ENCODE results near the gene PLEKHG4.
A peak's percentile ranks its signal among the peaks of the same experiment; 100 is the strongest.

Gene PLEKHG4

DNA sequence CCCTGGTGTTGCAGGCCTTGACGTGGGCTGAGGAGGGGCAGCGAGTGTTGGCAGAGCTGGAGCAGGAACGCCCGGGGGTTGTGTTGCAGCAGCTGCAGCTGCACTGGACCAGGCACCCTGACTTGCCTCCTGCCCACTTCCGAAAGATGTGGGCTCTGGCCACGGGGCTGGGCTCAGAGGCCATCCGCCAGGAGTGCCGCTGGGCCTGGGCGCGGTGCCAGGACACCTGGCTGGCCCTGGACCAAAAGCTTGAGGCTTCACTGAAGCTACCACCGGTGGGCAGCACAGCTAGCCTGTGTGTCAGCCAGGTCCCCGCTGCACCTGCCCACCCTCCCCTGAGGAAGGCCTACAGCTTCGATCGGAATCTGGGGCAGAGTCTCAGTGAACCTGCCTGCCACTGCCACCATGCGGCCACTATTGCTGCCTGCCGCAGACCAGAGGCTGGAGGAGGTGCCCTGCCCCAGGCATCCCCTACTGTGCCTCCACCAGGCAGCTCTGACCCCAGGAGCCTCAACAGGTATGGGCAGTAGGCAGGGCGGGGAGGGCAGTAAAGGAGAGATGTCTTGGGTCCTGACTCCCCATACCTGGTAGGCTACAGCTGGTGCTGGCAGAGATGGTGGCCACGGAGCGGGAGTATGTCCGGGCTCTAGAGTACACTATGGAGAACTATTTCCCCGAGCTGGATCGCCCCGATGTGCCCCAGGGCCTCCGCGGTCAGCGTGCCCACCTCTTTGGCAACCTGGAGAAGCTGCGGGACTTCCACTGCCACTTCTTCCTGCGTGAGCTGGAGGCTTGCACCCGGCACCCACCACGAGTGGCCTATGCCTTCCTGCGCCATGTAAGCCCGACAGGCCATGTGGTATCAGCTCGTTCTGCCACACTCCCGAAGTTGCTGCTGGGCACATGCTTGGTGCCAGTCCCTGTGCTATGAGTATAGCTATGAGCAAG is 5.6 kb downstream of the PLEKHG4 start:
- DNase-seq (ENCODE audit: low spot score): peak; percentile 74

DNA sequence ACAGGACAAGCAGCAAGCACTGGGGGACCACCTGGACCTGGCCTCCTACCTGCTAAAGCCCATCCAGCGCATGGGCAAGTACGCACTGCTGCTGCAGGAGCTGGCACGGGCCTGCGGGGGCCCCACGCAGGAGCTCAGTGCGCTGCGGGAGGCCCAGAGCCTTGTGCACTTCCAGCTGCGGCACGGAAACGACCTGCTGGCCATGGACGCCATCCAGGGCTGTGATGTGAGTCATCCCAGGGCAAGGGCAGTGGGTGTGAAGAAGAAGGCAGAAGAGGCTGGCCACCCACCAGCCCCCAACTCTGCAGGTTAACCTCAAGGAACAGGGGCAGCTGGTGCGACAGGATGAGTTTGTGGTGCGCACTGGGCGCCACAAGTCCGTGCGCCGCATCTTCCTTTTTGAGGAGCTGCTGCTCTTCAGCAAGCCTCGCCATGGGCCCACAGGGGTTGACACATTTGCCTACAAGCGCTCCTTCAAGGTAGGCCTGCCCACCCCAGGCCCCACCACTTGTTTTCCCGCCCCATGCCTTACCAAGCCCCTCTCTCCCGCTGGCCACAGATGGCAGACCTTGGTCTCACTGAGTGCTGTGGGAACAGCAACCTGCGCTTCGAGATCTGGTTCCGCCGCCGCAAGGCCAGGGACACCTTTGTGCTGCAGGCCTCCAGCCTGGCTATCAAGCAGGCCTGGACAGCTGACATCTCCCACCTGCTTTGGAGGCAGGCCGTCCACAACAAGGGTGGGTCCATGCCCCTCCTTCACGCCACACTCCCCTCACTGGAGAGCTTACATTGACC is 7.3 kb downstream of the PLEKHG4 start:
- no peak for DNase-seq (ENCODE audit: low spot score)

- DNase-seq (ENCODE audit: low spot score): no peak
Observed at GRCh38 chr16:67287960-67288359, 8.6 kb downstream of the PLEKHG4 start.

GRCh38 chr16:67291461-67291860 is 12.1 kb downstream of the PLEKHG4 start:
- DNase-seq (ENCODE audit: low spot score): no peak

- no peak for DNase-seq (ENCODE audit: low spot score)
Observed at GRCh38 chr16:67294171-67294757, 14.9 kb downstream of the PLEKHG4 start.

DNA sequence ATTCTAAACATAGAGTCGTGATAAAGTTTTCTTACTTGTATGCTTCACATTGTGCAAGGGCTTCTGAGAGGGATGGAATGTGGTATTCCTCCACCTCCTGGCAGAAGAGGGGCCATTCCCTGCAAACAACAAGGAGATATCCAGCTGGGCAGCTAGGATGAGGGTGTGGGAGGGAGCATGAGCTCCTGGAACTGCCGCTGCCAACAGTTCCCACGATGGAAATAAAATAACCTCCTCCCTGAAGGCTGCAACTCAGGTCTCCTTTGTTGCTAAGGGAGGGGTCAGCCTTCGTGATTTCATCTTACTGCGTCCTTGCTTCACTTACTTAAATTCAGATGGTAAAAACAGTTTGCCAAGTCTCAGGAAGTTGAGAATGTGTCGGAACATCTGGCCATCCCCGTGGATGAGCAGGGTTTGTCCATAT is 15.6 kb downstream of the PLEKHG4 start:
- DNase-seq (ENCODE audit: low spot score): no peak

GRCh38 chr16:67296420-67296819 is 17.1 kb downstream of the PLEKHG4 start:
- peak; percentile 90 for DNase-seq (ENCODE audit: low spot score)

DNA sequence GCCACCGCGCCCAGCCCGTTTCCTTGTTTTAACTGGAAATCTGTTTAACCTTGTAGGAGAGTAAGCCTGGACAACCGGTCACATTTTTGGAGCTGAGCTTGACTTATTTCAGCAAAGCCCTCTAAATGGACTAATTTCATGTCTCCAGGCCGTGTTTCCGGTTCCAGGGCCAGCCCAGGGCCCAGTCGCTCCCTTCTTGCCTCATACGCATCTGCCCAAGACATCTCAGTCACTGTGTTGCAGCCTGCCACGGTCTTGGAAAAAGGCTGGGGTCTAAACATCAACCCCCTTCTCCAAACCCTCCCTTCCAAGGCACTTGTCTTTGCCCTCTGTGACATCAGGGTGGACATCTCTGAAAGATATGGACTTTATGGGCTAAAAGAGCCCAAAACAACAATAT is 18.9 kb downstream of the PLEKHG4 start:
- no peak for DNase-seq (ENCODE audit: low spot score)

DNA sequence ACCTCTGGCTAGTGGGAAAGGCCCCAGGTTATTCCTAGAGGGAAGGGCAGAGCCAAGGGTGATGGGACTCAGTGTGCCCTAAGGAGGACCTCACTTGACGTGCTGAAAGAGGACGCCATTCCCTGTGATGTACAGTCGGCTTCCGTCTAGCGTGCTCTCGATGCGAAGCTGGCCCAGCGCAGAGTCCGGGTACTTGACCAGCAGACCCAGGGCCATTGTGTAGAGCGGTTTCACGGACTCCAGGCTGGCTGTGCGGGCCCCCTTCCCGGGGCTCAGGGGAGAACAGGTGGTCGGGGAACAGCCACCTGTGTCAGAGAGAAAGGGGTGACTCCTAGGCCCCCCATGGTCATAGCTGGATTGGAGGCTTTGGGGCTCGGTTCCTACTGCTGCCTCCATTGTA is 19.9 kb downstream of the PLEKHG4 start:
- DNase-seq (ENCODE audit: low spot score): no peak

DNA sequence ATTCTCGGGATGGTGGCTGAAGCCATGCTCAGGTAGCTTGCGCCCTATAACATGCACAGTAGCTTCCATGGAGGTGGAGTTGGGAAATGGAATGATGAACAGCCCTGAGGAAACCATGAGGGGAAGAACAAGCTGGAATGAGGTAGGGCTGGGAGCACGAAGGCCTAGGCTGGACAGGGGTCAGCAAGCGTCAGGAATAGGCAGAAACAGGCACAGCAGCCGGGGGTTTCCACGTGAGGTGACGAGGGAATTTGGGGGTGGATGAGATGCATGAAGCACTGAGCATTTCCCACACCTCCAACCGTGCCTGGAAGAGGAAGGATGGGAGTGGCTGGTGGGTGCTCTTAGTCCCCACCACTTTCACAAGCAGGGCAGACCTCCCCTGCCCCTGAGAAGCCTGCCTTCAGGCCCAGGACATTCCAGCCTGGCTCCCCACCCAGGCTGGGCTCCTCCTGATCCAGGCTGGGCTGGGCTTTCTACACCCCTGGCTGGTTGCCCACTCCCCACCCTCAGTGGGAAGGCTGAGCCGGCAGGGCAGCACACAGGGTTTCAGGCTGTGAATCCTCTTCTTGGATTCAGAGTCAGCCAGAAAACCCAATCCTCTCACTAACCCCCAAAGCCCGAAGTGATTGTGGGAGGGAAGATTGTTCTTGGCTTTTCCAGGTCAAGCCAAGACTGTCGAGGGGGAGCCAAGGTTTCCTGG is 21.9 kb downstream of the PLEKHG4 start:
- no peak for DNase-seq (ENCODE audit: low spot score)

DNA sequence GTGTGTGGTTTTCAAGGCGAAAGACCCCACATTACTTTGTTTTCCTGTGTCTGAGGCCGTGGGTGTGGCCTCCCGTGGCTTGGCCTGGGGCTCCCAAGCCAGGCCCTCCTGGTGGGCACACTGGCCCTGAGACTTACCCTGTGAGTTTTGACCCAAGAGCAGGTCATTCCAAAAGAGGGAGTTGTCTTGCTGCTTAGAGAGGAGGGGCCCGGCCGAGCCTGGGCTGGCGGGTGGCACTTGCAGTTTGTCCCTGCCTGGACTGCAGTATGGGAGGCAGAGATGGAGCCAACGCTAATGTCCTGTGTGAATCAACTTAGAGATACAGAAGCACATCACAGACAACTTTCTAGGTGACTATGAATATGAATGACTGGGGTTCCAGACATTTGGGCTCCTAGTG is 22.7 kb downstream of the PLEKHG4 start:
- no peak for DNase-seq (ENCODE audit: low spot score)

DNA sequence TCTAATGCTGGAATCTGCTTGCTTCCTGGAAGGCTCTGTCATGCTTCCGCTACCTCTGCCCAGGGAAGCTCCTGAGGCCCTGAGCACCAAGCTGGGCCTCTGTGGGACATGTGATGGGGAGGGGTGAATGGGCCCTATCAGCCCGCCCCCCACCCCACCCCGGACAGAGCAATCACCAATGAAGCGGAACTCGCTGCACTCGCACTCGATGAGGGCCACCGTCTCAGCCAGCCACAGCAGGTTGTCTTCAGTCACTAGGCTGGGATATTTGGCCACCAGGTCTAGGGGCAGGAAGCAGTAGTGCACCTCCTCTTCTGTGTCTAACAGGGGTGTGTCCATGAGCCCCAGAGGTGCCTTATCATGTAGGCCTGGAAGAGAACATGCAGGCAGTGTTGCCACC is 23.6 kb downstream of the PLEKHG4 start:
- no peak for DNase-seq (ENCODE audit: low spot score)

GRCh38 chr16:67304020-67304419 is 24.7 kb downstream of the PLEKHG4 start:
- DNase-seq (ENCODE audit: low spot score): peak; percentile 39

- no peak for DNase-seq (ENCODE audit: low spot score)
Observed at GRCh38 chr16:67305216-67306071, 26.1 kb downstream of the PLEKHG4 start.

- no peak for DNase-seq (ENCODE audit: low spot score)
Observed at GRCh38 chr16:67310561-67310960, 31.2 kb downstream of the PLEKHG4 start.

- peak; percentile 80 for DNase-seq (ENCODE audit: low spot score)
Observed at GRCh38 chr16:67311607-67312488, 32.5 kb downstream of the PLEKHG4 start.

DNA sequence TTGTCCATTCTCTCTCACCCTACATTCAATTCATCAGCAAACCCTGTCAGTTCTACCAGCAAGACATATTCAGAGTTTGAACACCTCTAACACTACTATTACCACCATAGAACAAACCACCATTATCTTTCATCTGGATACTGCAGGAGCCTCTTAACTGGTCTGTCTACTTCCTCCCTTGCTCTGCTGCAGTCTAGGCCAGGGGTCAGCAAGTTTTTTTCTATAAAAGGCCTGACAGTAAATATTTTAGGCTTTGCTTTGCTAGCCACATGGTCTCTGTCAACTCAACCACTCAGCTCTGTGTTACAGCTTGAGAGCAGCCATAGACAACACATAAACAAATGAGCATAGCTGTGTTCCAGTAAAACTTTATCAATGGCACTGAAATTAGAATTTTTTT is 33.4 kb downstream of the PLEKHG4 start:
- no peak for DNase-seq (ENCODE audit: low spot score)

DNA sequence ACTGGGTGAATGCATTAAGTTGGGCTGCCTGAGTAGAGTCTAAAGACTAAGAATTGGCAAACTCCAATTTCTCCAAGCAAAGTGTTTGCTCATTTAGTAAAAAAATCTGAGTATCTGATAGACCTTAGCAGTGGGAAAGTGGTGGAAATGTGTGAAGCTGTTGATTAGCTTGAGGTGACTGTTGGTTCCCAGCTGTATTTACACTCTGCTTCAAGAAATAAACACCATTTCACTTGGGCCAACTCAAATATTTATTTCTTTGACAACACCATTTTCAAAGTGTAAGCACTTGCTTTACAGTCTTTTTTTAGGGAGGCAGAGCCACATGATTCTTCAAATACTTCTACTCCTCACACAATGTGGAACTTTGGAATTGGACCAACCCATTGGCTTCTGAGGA is 38.5 kb downstream of the PLEKHG4 start:
- no peak for DNase-seq (ENCODE audit: low spot score)

- DNase-seq (ENCODE audit: low spot score): no peak
Observed at GRCh38 chr16:67326115-67326471, 46.8 kb downstream of the PLEKHG4 start.

All from SW480 (cell line).